Esophagus muscularis mucosa (tissue), 3 donors: Measurements from ENCODE around the gene COL16A1.

ENCODE experiments used
- EP300 ChIP-seq: sonication (generic); formaldehyde crosslinking; IDR thresholded peaks from one replicate; pipeline ENCODE4 v1.6.1; 2017; ENCODE audit warnings: antibody characterized with exemption
- TF ChIP-seq, protein P1 (sequence below), 3 experiments: fragments of 200-600 bp in 2 of 3; fragments of 450-650 bp in 1 of 3; sonication (generic) in 2 of 3; IDR thresholded peaks; one replicate each; pipeline ENCODE4 v1.5.1; 2017 to 2019; ENCODE audit warnings: antibody characterized with exemption in 3 of 3, mild to moderate bottlenecking in 2 of 3, moderate library complexity in 1 of 3

DNA sequence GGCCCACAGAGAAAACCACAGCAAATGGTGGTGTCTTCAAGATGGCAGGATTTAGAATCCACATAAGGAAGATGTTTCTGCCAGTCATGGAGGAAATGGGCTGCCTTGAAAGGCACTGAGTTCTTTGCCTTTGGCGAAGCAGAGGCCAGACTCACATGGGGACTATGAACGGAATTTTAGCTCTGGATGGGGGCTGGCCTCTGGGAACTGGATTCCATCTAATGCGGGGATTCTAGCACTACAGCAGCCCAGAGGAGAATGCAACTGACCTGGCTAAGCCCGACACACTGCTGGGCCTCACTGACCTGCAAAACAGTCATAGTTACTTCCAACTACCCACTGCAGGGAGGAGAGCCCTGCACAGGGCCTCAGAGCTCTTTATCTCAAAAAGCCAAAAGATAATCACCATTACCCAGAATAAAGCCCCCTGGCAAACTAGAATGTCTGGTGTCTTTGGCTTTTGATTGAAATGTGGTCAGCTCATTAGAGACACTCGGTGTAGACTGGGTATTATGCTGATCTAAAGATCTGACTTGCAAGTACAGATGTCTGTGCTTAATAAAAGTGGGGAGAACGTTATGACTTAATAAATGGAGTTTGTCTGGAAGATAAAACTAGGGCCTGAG, 74.8 kb downstream of the COL16A1 start:
- TF ChIP-seq, protein P1, sequence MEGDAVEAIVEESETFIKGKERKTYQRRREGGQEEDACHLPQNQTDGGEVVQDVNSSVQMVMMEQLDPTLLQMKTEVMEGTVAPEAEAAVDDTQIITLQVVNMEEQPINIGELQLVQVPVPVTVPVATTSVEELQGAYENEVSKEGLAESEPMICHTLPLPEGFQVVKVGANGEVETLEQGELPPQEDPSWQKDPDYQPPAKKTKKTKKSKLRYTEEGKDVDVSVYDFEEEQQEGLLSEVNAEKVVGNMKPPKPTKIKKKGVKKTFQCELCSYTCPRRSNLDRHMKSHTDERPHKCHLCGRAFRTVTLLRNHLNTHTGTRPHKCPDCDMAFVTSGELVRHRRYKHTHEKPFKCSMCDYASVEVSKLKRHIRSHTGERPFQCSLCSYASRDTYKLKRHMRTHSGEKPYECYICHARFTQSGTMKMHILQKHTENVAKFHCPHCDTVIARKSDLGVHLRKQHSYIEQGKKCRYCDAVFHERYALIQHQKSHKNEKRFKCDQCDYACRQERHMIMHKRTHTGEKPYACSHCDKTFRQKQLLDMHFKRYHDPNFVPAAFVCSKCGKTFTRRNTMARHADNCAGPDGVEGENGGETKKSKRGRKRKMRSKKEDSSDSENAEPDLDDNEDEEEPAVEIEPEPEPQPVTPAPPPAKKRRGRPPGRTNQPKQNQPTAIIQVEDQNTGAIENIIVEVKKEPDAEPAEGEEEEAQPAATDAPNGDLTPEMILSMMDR (IDR thresholded peaks at IDR 0.05), result no peak
- no peak for TF ChIP-seq EP300
